ENCODE measurements around the gene COL10A1. TPM values are rescaled to one million over a fixed set of nuclear protein-coding genes. Genes with fewer than 3 reads are reported as not detected.

COL10A1 gene
- total RNA-seq, result 0.08 and 0.13 TPM in 2 replicates

DNA sequence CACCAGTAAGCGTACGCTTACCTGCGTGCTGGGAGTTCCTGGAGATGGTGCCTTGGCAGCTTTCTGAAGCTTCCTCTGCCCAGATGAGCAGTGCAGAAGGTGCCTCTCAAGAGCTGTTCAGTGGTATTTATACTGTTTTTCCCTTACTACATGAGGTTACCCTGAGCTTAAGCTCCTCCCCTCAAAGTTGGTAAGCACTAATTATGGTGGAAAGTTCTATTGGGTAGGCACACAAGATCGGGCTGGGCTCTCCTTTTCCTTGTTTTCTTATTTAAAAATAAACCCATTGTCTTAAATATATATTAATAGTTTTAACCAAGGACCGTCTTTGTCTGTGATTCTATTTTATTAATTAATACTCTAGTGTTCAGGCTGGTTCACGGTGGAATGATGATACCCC, at the start of gene COL10A1:
COL10A1 (minus strand) TSS at position 101 of the 400 bp plus-strand sequence. CDS start 640 bp downstream, outside the sequence.

GRCh38 chr6:116100419-116101301, 25.3 kb downstream of the COL10A1 start, which contains the start of gene NT5DC1:
Gene NT5DC1 (plus strand): TSS chr6:116100853. CDS start chr6:116100931, 78 bp downstream.

Other genes with a start within 250 kb of the COL10A1 start
- gene FRK, start 65.2 kb downstream of the COL10A1 start, total RNA-seq, result 0.32 and 0.52 TPM in 2 replicates
- gene NT5DC1, start 25.3 kb downstream of the COL10A1 start, total RNA-seq, result 8.3 and 8.9 TPM in 2 replicates
- gene TSPYL4, start 127.9 kb upstream of the COL10A1 start, total RNA-seq, result 10.6 and 28.3 TPM in 2 replicates
- 48.4 and 57.9 TPM in 2 replicates for gene TSPYL1, start 153.8 kb upstream of the COL10A1 start, total RNA-seq
- gene DSE, start 244.8 kb upstream of the COL10A1 start, total RNA-seq, result 43.0 and 64.6 TPM in 2 replicates